Left renal pelvis (tissue), 4 donors: ENCODE results near the gene SEMA3F. TPM values are rescaled to one million over a fixed set of nuclear protein-coding genes. Genes with fewer than 3 reads are reported as not detected.

Source experiments
- DNase-seq, 4 donors: peaks; one replicate each; pipeline ENCODE4 v3.0.0-alpha.2; 2013; ENCODE audit warnings: low read depth in 4 of 4, low spot score in 3 of 4
- polyA plus RNA-seq, 4 donors: library from polyadenylated mRNA; unstranded; fragments of 120-200 nt; gene quantifications; one replicate each; pipeline ENCODE4 v1.2.1, GENCODE V29; 2013; ENCODE audit not compliant: insufficient read length in 4 of 4

The SEMA3F gene
- polyA plus RNA-seq, 4 donors, result 67.3 to 91.6 (median 71.1) TPM

DNA sequence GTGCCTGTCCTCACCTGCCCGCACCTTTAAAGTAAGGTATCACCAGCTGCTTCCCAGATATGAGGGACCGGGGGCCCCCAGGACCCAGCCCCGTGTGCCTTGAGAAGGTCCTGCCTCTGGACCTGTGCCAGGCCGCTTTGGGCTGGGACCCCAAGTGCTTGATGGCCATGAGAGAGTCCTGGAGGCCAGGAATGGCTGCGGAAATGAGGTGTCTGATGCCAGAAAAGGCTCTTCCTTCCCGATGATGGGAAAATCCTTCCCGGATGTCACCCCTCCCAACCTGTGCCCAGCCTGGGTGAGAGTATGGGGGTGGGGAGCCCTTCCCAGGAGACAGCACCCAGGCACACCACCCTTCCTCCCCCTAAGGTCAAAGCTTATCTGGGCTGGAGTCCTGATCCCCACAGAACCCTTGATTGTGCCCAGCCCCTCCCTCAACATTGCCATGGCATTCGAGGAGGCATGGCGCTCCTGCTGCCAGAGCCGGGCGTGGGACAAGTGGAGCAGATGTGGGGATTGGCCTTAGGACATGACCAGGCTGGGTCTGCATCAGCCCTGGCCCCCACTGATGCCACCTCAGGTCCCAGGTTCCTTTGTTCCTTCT is 14.2 kb downstream of the SEMA3F start:
- no peak for DNase-seq

DNA sequence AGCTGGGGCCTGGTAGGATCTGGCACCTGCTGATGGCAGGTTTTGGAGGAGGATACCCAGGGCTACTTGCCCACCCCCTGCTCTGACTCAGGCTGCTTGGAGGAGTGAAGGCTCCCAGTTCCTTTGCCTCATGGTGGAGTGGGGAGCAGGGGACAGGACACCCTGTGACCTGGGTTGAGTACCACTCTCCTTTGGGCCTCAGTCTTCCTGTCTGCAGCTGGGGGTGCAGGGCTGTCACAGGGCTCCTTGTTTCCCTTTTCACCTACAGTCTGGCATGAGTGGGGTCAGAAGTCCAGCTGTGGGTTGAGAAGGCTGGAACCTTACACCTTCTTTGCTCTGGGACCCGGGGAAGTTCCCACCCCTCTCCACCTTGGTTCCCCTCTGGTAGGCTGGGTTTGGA is 14.7 kb downstream of the SEMA3F start:
- DNase-seq, result no peak

DNA sequence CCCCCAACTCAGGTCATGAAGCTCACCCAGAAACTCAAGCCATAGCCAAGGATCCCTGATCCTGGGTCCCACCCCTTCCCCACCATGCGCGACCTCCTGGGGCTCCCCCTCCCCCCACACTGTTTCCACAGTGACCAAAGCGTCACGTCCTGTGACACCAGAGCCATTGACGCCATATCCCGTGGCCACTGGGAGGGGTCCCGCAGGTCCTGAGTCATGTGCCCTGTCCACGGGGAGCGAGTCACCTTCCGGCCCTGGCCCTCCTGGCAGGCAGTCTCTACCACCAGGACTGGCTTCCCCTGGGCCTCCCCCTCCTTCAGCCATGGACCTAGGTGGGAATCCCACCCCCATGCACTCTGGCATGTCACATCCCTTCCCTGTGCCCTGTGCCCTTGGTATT is 15.6 kb downstream of the SEMA3F start:
- no peak for DNase-seq

DNA sequence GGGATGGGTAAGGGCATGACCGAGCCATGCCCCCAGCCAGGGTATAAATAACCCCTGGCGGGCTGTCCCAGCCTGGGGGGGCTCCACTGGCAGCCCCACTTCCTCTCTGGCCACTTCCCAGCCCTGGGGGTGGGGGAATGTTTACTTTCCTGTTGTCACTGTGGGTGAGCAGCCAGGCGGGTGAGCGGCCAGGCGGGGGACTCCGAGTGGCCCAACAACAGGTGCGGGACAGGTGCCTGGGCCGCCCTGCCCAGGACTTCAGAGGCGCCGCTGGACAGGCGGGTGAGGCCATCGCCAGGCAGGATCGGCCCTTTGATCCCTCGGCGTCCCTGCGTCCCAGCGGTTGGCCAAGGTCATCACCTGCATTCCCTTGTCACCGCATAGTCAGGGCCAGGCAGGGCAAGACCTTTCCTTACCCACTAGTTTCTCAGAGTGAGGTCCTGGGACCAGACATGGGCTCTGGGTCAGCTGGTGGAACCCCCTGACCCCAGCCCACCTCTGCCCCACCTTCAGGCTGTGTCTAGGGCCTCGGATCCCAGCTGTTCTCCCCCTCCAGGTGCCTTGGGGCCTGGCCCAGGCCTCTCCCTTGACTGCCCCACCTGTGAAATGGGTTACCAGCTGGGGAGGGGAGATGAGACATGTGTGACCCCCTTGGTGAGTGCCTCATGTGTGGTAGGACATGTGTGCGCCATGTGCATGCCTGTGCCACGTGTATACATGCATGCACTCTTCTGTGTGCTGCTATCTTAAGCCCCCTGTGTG is 16.6 kb downstream of the SEMA3F start:
- no peak for DNase-seq

DNA sequence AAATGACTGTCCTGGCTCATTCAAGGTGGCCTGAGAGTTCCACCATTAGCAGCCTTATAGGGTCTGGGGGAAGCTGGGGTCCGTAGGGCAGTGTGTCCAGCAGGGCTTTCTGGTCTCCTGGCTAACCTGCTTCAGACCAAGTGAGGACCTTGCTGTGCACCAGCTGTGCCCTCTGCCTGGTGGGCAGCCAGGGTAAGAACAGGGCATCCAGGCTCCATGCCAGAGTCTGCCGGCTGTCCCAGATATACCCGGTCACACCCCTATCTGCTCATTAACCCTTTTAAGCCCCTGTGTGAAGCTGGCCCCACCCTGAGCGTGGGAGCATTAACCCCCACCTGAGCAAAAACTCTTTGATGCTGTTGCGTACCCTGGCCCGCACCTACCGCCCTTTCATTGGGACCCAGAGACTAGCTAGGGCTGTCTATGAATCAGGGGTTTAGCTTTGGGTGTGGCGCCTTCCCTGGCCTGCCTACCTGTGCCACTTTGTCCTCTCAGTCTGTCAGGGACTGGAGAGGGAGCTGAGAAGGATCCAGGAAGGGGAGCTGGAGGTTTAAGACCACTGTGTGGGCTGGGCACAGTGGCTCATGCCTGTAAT is 17.6 kb downstream of the SEMA3F start:
- DNase-seq, result no peak

DNA sequence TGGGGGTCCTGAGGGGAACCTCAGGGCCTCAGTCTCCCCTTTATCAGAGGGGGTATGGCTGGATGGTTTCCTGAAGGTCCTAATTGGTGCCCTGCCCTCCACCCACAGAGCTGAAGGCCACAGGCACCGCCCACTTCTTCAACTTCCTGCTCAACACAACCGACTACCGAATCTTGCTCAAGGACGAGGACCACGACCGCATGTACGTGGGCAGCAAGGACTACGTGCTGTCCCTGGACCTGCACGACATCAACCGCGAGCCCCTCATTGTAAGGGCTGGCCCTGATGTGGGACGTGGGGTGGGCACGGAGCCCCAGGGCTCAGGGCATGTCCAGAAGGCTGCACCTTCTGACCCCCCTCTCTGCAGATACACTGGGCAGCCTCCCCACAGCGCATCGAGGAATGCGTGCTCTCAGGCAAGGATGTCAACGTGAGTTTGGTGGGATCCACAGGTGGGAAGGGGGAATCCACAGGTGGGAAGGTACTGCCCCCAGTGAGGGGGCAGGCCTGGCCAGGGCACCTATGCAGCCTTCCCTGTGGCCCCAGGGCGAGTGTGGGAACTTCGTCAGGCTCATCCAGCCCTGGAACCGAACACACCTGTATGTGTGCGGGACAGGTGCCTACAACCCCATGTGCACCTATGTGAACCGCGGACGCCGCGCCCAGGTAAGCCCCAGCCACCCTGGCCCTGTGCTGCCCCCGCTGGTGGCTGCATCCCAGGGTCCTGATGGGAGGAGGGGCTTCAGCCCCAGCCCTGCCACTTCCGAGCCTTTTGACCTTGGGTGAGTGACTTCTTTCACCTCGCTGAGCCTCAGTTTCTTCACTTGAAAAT is 18.8 kb downstream of the SEMA3F start:
- no peak for DNase-seq

DNA sequence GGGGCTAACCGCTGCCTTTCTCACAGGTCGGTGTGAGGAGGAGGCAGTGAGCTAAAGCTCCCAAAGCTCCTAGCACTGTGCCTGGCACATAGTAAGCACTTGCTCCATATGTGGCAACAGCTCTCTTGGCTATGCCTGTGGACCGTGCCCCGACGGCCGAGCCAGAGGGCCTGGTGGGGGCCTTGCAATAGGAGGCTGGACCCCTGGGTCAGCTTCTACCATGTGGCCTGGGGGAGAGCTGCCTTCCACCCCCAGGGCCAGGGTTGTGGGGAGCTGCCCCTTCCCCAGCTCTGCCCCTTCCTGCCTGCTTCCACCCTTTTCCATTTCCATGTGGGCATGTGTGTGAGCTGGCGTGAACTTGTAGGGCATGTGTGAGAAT is 19.4 kb downstream of the SEMA3F start:
- no peak for DNase-seq

DNA sequence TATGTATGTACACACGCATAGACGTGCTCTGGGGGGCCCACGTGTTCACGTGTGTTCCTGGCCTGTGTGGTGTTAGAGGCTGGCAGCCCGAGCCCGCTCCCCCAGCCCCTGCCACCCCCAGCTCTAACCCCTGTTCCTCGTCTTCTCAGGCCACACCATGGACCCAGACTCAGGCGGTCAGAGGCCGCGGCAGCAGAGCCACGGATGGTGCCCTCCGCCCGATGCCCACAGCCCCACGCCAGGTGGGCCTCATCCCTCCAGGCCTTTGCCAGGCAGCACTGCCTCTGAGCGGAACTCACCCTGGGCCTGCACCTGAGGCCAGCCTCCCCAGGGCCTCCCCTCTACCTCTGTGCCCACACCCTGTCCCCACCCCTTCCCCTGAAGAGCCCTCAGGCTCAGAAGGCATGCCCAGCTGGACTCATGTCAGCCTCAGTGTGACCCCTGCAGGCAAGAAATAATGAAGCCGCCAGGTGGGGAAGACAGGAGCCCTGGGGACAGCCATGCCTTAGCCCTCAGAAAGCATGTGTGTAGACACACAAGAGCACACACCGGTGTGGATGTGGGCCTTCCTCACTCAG is 19.9 kb downstream of the SEMA3F start:
- DNase-seq, result no peak

DNA sequence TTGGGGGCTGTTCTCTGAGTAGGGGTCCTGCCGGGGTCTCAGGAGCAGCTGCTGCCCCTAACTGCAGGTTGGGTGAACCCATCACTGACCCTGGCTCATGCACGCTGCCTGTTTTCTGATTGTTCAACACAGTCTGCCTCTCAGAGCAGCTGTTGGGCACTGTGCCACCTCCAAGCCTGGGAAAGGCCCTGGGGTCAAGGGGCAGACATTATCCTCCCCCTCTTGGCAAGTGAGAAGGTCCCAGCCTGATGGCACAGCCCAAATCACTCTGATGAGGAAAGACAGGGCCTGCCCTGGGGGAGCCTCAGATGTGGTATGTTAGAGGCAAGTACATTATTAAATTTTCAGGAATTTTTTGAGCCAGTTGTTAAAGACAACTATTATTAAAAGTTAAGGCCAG is 22.2 kb downstream of the SEMA3F start:
- DNase-seq, result no peak

DNA sequence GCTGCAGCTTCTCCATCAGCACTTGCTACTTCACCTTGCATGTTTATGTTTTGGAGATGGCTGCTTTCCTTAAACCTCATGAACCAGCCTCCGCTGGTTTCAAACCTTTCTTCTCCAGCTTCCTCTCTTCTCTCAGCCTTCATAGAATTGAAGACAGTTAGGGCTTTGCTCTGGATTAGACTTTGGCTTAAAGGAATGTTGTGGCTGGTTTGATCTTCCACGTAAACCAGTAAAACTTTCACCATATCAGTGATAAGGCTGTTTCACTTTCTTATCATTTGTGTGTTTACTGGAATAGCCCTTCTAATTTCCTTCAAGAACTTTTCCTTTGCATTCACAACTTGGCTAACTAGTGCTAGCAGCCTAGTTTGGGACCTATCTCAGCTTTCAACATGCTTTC is 24.6 kb downstream of the SEMA3F start:
- DNase-seq, result no peak

DNA sequence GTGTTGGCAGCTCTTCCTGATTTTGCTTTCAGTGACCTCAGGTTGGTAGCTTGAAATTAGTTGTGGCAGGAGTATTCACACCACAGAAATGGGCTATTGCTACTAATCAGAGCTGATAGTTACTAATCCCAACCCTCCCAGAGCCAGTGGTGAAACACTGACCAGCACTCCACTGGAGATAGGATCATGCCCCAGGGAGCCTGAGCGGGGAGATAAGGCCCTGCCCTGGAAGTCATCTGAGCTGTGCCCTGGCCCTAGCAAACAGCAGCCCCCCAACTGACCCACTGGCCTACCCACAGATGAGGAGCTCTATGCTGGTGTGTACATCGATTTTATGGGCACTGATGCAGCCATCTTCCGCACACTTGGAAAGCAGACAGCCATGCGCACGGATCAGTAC is 26.9 kb downstream of the SEMA3F start:
- DNase-seq, result no peak

DNA sequence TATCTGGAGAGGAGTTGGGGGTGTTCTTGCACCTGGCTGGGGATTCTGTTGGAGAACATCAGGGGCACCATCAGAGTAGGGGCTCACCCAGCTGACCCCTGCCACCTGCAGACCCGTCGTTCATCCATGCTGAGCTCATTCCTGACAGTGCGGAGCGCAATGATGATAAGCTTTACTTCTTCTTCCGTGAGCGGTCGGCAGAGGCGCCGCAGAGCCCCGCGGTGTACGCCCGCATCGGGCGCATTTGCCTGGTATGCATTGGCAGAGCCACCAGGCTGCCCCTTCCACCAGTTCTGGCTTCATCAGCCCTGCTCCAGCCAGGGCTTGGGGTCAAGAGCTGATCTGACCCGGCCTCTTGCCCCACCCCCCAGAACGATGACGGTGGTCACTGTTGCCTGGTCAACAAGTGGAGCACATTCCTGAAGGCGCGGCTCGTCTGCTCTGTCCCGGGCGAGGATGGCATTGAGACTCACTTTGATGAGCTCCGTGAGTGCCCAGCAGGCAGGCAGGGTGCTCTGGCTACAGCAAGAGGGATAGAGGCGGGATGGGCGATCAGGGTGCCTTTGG is 27.5 kb downstream of the SEMA3F start:
- no peak for DNase-seq

DNA sequence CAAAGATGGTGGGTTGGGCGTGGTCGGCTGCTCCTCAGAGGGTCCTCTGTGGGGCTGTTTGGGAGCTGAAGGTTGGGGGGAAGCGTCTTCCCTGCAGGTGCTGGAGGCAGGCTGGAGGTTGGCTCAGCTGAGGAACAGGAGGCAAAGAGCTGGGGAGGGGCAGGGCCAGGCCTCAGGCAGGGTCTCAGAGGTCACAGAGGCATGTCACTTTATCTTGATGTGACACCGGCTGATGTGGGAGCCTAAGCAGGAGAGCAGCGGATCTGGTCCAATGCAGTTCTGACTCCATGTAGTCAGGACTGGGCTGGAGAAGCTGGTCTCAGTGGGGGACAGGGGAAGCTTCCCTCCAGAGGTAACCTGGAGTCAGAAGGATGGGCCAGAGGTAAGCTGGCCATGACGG is 28.6 kb downstream of the SEMA3F start:
- DNase-seq, result no peak

DNA sequence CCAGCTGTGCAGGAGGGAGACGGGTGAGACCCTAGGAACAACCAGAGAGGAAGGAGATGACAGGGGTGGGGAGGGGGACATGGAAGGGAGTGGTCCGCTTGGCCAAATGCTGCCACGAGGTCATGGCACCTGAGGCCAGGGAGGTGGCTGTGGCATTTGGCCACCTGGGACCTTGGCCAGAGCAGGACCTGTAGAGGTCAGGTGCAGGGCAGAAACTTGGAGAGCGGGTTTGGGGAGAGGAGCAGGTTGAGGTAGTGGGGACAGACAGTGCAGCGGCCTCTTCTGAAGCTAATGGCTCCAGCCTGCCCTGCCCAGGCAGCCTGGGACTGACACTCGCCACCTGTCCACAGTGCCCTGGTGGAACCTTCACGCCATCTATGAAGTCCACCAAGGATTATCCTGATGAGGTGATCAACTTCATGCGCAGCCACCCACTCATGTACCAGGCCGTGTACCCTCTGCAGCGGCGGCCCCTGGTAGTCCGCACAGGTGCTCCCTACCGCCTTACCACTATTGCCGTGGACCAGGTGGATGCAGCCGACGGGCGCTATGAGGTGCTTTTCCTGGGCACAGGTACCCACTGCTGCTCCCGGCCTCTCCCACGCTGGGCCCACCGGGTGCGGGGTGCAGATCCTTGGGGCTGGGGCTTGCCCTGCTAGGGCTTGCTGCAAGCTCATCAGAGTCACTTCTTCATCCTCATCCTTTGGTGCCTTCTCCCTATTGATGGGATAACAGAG is 29.3 kb downstream of the SEMA3F start:
- DNase-seq, result no peak

DNA sequence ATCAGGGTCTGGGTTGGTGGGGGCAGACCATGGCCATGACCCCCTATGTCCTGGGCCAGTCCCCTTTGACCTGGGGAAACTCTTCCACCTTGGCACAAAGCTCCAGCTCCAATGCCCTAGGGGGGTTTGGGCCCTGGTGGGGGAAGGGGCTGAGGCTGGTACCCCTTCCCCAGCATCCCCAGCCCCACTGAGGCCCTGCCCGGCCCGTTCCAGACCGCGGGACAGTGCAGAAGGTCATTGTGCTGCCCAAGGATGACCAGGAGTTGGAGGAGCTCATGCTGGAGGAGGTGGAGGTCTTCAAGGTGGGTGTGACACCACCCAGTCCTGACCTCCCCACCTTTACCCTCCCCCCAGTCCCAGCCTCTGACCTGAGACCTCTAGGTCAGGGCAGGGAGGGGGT is 30.1 kb downstream of the SEMA3F start:
- no peak for DNase-seq

DNA sequence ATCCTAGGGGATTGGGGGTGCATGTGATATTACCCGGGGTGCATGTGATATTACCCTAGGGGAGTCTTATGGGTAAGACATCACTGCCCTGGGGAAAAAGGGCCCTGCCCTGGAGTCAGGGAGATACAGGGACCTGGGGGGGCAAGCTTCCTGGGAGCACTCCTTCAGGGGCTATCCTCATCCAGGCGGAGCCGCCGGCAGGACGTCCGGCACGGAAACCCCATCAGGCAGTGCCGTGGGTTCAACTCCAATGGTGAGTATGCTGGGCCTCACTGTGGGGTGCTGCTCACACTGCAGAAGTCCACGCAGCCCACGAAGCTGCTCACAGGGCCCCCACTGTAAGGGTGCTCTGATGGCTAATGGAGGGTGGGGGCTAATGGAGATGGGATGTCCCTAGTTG is 31.0 kb downstream of the SEMA3F start:
- DNase-seq, result no peak

DNA sequence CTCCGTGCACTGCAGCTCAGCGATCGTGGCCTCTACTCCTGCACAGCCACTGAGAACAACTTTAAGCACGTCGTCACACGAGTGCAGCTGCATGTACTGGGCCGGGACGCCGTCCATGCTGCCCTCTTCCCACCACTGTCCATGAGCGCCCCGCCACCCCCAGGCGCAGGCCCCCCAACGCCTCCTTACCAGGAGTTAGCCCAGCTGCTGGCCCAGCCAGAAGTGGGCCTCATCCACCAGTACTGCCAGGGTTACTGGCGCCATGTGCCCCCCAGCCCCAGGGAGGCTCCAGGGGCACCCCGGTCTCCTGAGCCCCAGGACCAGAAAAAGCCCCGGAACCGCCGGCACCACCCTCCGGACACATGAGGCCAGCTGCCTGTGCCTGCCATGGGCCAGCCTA is 32.6 kb downstream of the SEMA3F start:
- no peak for DNase-seq

DNA sequence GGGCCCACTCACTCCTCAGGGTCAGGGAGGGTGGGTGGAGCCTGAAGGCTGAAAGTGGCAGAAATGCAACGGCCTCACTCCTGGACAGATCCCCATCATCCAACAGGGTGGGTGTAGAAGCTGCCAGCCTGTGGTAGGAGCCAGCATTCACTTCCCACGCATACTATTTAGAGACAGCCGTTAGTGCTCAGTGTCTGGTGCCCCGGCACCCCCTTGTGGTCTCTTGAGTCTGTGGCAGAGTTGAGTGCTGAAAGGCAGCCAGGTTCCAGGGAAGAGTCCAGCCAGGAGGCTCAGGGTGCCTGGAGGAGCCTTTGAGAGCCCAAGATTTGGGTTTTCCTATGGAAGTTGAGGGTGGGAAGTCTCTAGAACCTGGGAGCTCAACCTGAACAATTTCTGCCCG is 34.1 kb downstream of the SEMA3F start:
- peak in 2 of 4 donors; percentile 64 to 69 for DNase-seq

DNA sequence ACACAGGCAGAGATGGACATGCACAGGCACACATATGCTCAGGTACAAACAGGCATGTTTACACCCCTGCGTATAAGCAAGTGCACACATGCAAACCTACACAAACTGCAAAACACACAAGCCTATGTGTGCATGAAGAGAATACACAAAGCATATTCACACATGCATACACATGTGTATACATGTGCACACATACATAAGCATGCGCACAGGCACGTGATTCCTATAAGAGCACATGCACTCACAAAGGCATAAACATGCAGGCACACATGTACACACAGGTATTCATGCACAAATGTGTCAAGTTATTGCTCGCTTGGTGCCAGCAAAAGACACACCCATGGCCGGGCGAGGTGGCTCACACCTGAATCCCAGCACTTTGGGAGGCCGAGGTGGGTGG is 34.9 kb downstream of the SEMA3F start:
- no peak for DNase-seq
